SK-N-SH (cell line): Measurements from ENCODE around the gene UBE2R2. TPM values are rescaled to one million over a fixed set of nuclear protein-coding genes. Genes with fewer than 3 reads are reported as not detected.
A peak's percentile ranks its signal among the peaks of the same experiment; 100 is the strongest.

Experiments
- CTCF ChIA-PET: fragments of 300-600, 350-600 bp; formaldehyde crosslinking; extraction: SDS; loops from one replicate; lab custom pipeline; 2021; lab: Yijun Ruan, JAX
- POLR2A ChIA-PET: fragments of 350-600 bp; sonication (Branson Sonifier 250); formaldehyde crosslinking; extraction: SDS; loops from one replicate; lab custom pipeline; 2020; ENCODE audit warnings: antibody characterized with exemption, inconsistent platforms; lab: Yijun Ruan, JAX
- DNase-seq: peaks from one replicate; pipeline ENCODE4 v3.0.0; 2012
- H2AFZ ChIP-seq: fragments of 200-600 bp; sonication (generic); 2 replicates; pipeline ENCODE4 v1.8.1; 2016; ENCODE audit warnings: antibody characterized with exemption, mild to moderate bottlenecking, low read depth
- H3F3A ChIP-seq: fragments of 200-600 bp; sonication (generic); replicated peaks from 2 replicates; pipeline ENCODE3; 2016; ENCODE audit warnings: antibody characterized with exemption, mild to moderate bottlenecking; ENCODE audit not compliant: insufficient read depth
- H3K27ac ChIP-seq, 2 experiments: fragments of 200-500 bp in 1 of 2; fragments of 200-600 bp in 1 of 2; sonication (Bioruptor generic) in 1 of 2; sonication (generic), shearing (Covaris generic) in 1 of 2; 2 replicates each; pipeline versions ENCODE4 v1.5.1 to v1.6.1; 2014 to 2016; ENCODE audit warnings: low read depth in 2 of 2, inconsistent platforms in 1 of 2, low read length in 1 of 2, mild to moderate bottlenecking in 1 of 2, mixed read lengths in 1 of 2
- H3K27me3 ChIP-seq: fragments of 200-600 bp; sonication (generic), shearing (Covaris generic); 2 replicates; pipeline ENCODE4 v1.6.1; 2016; ENCODE audit warnings: mixed run types; ENCODE audit not compliant: insufficient read depth
- H3K36me3 ChIP-seq, 2 experiments: fragments of 200-500 bp in 1 of 2; fragments of 200-600 bp in 1 of 2; sonication (Bioruptor generic) in 1 of 2; sonication (generic) in 1 of 2; replicated peaks in 1 of 2; 2 replicates each; pipeline versions ENCODE3 to v1.5.1; 2014 to 2016; ENCODE audit warnings: low read length in 1 of 2, mild to moderate bottlenecking in 1 of 2; ENCODE audit not compliant: insufficient read depth in 2 of 2, control insufficient read depth in 1 of 2
- H3K4me1 ChIP-seq, 2 experiments: fragments of 200-500 bp in 1 of 2; fragments of 200-600 bp in 1 of 2; sonication (Bioruptor generic) in 1 of 2; sonication (generic), shearing (Covaris generic) in 1 of 2; 2 replicates each; pipeline versions ENCODE4 v1.5.1 to v1.6.1; 2014 to 2016; ENCODE audit warnings: low read depth in 1 of 2, low read length in 1 of 2, mixed run types in 1 of 2; ENCODE audit not compliant: insufficient read depth in 2 of 2, control insufficient read depth in 1 of 2
- H3K4me2 ChIP-seq: fragments of 200-600 bp; sonication (generic), shearing (Covaris generic); 2 replicates; pipeline ENCODE4 v1.6.1; 2017; ENCODE audit warnings: mixed run types
- H3K4me3 ChIP-seq, 2 experiments: fragments of 200-500 bp in 1 of 2; fragments of 200-600 bp in 1 of 2; sonication (Bioruptor generic) in 1 of 2; sonication (generic), shearing (Covaris generic) in 1 of 2; 2 replicates each; pipeline versions ENCODE4 v1.5.1 to v1.8.1; 2014 to 2016; ENCODE audit warnings: low read depth in 2 of 2, inconsistent platforms in 1 of 2, low read length in 1 of 2, mild to moderate bottlenecking in 1 of 2, mixed read lengths in 1 of 2, moderate library complexity in 1 of 2
- H3K79me2 ChIP-seq: fragments of 200-600 bp; sonication (generic); 2 replicates; pipeline ENCODE4 v1.8.1; 2017; ENCODE audit warnings: mild to moderate bottlenecking; ENCODE audit not compliant: insufficient read depth
- H3K9ac ChIP-seq: fragments of 200-600 bp; sonication (generic); 2 replicates; pipeline ENCODE4 v1.6.1; 2017; ENCODE audit warnings: mixed run types
- H3K9me2 ChIP-seq: fragments of 200-600 bp; sonication (generic); 2 replicates; pipeline ENCODE4 v1.6.1; 2017; ENCODE audit warnings: mixed run types
- H3K9me3 ChIP-seq: fragments of 200-600 bp; sonication (generic); 2 replicates; pipeline ENCODE4 v1.6.1; 2017; ENCODE audit warnings: mixed run types, mild to moderate bottlenecking, moderate library complexity
- H4K20me1 ChIP-seq: fragments of 200-600 bp; sonication (generic); 2 replicates; pipeline ENCODE4 v1.6.1; 2017; ENCODE audit warnings: mild to moderate bottlenecking, mixed run types; ENCODE audit not compliant: insufficient read depth
- CTCF ChIP-seq: fragments of 200-600 bp; sonication (generic); IDR thresholded peaks from 2 replicates; pipeline ENCODE4 v1.6.1; 2017; ENCODE audit warnings: antibody characterized with exemption, mild to moderate bottlenecking, moderate library complexity
- FOSL2 ChIP-seq: IDR thresholded peaks from 2 replicates; pipeline ENCODE4 v1.4.0; 2012; ENCODE audit warnings: low read depth, mild to moderate bottlenecking, moderate library complexity, borderline replicate concordance
- FOXM1 ChIP-seq: IDR thresholded peaks from 2 replicates; pipeline ENCODE4 v1.4.0; 2012; ENCODE audit warnings: low read depth, mild to moderate bottlenecking
- POLR2AphosphoS5 ChIP-seq: IDR thresholded peaks from 2 replicates; pipeline ENCODE4 v1.6.1; 2012; ENCODE audit warnings: low read depth, low read length
- RAD21 ChIP-seq: IDR thresholded peaks from 2 replicates; pipeline ENCODE4 v1.6.1; 2012; ENCODE audit warnings: mild to moderate bottlenecking, low read length
- RXRA ChIP-seq: IDR thresholded peaks from 2 replicates; pipeline ENCODE4 v1.4.0; 2012; ENCODE audit warnings: low read depth, mild to moderate bottlenecking, borderline replicate concordance
- TAF1 ChIP-seq: IDR thresholded peaks from 2 replicates; pipeline ENCODE4 v1.6.1; 2012; ENCODE audit warnings: low read depth, mild to moderate bottlenecking, low read length, moderate library complexity, borderline replicate concordance
- WGBS: methylation state at CpG from one replicate; pipeline ENCODE4 v1.1.6; 2017; ENCODE audit warnings: low lambda C conversion rate; 5-methylcytosine and 5-hydroxymethylcytosine counted together
- polyA plus RNA-seq, 3 experiments: library from polyadenylated mRNA; depleted of rRNA; stranded (reverse); fragments of >200 nt; gene quantifications; 2 replicates each; pipeline ENCODE4 v1.2.3, GENCODE V29; 2012

The UBE2R2 gene
- polyA plus RNA-seq, 1 of the 3 experiments (the other 2 are of a cell fraction), result 19.7 TPM

GRCh38 chr9:33921967-33922895 lies 105.3 kb downstream of the UBE2R2 start:
- Histone ChIP-seq H3K36me3 (peaks cover 45 to 99% of the 10 kb centered on the region in 2 experiments), H3F3A (peaks cover 36% of the 10 kb centered on the region), H4K20me1 (peaks cover 10% of the 10 kb centered on the region; the same call in 1 of the 2 replicates), H3K27ac (no peak overlapping the region), H3K4me2 (no peak overlapping the region), H3K27me3 (no peaks in the 10 kb centered on the region), H3K79me2 (no peaks in the 10 kb centered on the region), H2AFZ (no peak overlapping the region), H3K9ac (no peak overlapping the region), H3K9me2 (no peaks in the 10 kb centered on the region), H3K9me3 (no peaks in the 10 kb centered on the region), H3K4me1 (no peaks in the 10 kb centered on the region; a peak in 1 of 4 replicates), H3K4me3 (no peak overlapping the region; a peak in 1 of 4 replicates)
- WGBS, result 93% methylated on average over 7 of the region's 14 CpGs
- peak; percentile 66 for DNase-seq
- CTCF ChIA-PET, result interaction anchor here (0.6 to 4.5 kb wide), 8 partner anchors 12 to 151 kb away, joined by 3 to 40 read pairs (median 3); no protein-coding TSS in a partner anchor
- POLR2A ChIA-PET, result no interaction called here
- TF ChIP-seq CTCF (peak; percentile 83), FOXM1 (no peak), RAD21 (peak; percentile 43)

GRCh38 chr9:33923079-33923478 lies 106.1 kb downstream of the UBE2R2 start:
- H3K36me3 ChIP-seq, result peaks cover 36 to 99% of the 10 kb centered on the region in 2 experiments
- no peaks in the 10 kb centered on the region; a peak in 1 of 4 replicates for H3K4me1 ChIP-seq
- no peaks in the 10 kb centered on the region for H3K9me3 ChIP-seq
- CTCF ChIA-PET, result interaction anchor here (1.2 to 5.1 kb wide), 4 partner anchors 12 to 150 kb away, joined by 3 to 40 read pairs (median 18); no protein-coding TSS in a partner anchor
- no peak for DNase-seq
- no peaks in the 10 kb centered on the region for H3K27me3 ChIP-seq
- POLR2A ChIA-PET, result no interaction called here
- no peak overlapping the region for H2AFZ ChIP-seq
- peaks cover 29% of the 10 kb centered on the region for H3F3A ChIP-seq
- peaks cover 10% of the 10 kb centered on the region; the same call in 1 of the 2 replicates for H4K20me1 ChIP-seq
- H3K4me3 ChIP-seq, result no peak overlapping the region
- H3K9me2 ChIP-seq, result no peaks in the 10 kb centered on the region
- no CpG with 5 or more reads among the region's 4 CpGs for WGBS
- no peaks in the 10 kb centered on the region for H3K79me2 ChIP-seq
- no peak overlapping the region for H3K4me2 ChIP-seq
- TF ChIP-seq TAF1 (no peak), POLR2AphosphoS5 (0 out of 2 replicates have a peak, but pooled peaks have one; percentile 11), FOSL2 (no peak), RXRA (no peak)
- no peak overlapping the region; a peak in 1 of 4 replicates for H3K27ac ChIP-seq
- H3K9ac ChIP-seq, result no peak overlapping the region
